Measurements from ENCODE around the gene SPIN1.

Gene SPIN1

GRCh38 chr9:88468226-88468625 lies 80.0 kb downstream of the SPIN1 start:
- Histone ChIP-seq H3K27me3 (ENCODE audit: insufficient read depth, low read length, poor library complexity) (no peaks in the 10 kb centered on the region), H2AFZ (ENCODE audit: low read depth, low read length) (no peak overlapping the region), H3K9ac (ENCODE audit: low read depth, low read length) (no peak overlapping the region), H4K20me1 (ENCODE audit: insufficient read depth, low read length) (no peaks in the 10 kb centered on the region), H3K36me3 (ENCODE audit: insufficient read depth, low read length) (peaks cover 34% of the 10 kb centered on the region), H3K4me1 (ENCODE audit: insufficient read depth, low read length) (no peaks in the 10 kb centered on the region), H3K9me3 (ENCODE audit: insufficient read depth, low read length, severe bottlenecking) (no peaks in the 10 kb centered on the region), H3K79me2 (ENCODE audit: insufficient read depth, low read length) (peaks cover 17% of the 10 kb centered on the region), H3K27ac (ENCODE audit: low read length) (no peak overlapping the region), H3K4me2 (ENCODE audit: insufficient read depth, low read length) (no peak overlapping the region), H3K4me3 (ENCODE audit: low read depth in 1 of 2, low read length in 2 of 2) (no peak overlapping the region)
- DNase-seq (no peak), ATAC-seq (ENCODE audit: insufficient read depth, low read depth) (no peak)
- TF ChIP-seq EZH2 (IDR thresholded peaks at IDR 0.05; ENCODE audit: borderline replicate concordance, low read depth, low read length, severe bottlenecking): no peak
- TF ChIP-seq, protein P1, sequence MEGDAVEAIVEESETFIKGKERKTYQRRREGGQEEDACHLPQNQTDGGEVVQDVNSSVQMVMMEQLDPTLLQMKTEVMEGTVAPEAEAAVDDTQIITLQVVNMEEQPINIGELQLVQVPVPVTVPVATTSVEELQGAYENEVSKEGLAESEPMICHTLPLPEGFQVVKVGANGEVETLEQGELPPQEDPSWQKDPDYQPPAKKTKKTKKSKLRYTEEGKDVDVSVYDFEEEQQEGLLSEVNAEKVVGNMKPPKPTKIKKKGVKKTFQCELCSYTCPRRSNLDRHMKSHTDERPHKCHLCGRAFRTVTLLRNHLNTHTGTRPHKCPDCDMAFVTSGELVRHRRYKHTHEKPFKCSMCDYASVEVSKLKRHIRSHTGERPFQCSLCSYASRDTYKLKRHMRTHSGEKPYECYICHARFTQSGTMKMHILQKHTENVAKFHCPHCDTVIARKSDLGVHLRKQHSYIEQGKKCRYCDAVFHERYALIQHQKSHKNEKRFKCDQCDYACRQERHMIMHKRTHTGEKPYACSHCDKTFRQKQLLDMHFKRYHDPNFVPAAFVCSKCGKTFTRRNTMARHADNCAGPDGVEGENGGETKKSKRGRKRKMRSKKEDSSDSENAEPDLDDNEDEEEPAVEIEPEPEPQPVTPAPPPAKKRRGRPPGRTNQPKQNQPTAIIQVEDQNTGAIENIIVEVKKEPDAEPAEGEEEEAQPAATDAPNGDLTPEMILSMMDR (IDR thresholded peaks at IDR 0.05; ENCODE audit: borderline replicate concordance, extremely low read depth, low read length, poor library complexity, severe bottlenecking): no peak

- H3K9ac ChIP-seq (ENCODE audit: low read depth, low read length): no peak overlapping the region
- H3K4me2 ChIP-seq (ENCODE audit: insufficient read depth, low read length): no peak overlapping the region
- no peaks in the 10 kb centered on the region for H3K9me3 ChIP-seq (ENCODE audit: insufficient read depth, low read length, severe bottlenecking)
- no peaks in the 10 kb centered on the region for H3K79me2 ChIP-seq (ENCODE audit: insufficient read depth, low read length)
- H3K27me3 ChIP-seq (ENCODE audit: insufficient read depth, low read length, poor library complexity): no peaks in the 10 kb centered on the region
- no peak for TF ChIP-seq EZH2 (IDR thresholded peaks at IDR 0.05; ENCODE audit: borderline replicate concordance, low read depth, low read length, severe bottlenecking)
- TF ChIP-seq, protein P1 (IDR thresholded peaks at IDR 0.05; ENCODE audit: borderline replicate concordance, extremely low read depth, low read length, poor library complexity, severe bottlenecking): no peak
- H3K27ac ChIP-seq (ENCODE audit: low read length): no peak overlapping the region
- ATAC-seq (ENCODE audit: insufficient read depth, low read depth): peak; percentile 81
- H4K20me1 ChIP-seq (ENCODE audit: insufficient read depth, low read length): 0 out of 2 replicates have a peak, but pooled peaks cover 7% of the 10 kb centered on the region
- no peak overlapping the region for H2AFZ ChIP-seq (ENCODE audit: low read depth, low read length)
- H3K4me3 ChIP-seq (ENCODE audit: low read depth in 1 of 2, low read length in 2 of 2): no peak overlapping the region
- peaks cover 3% of the 10 kb centered on the region; the same call in 1 of the 2 replicates for H3K4me1 ChIP-seq (ENCODE audit: insufficient read depth, low read length)
- peak; percentile 21 for DNase-seq
- H3K36me3 ChIP-seq (ENCODE audit: insufficient read depth, low read length): peaks cover 26% of the 10 kb centered on the region; the same call in 1 of the 2 replicates
These were observed 88.4 kb downstream of the SPIN1 start for GRCh38 chr9:88476491-88477271.

GRCh38 chr9:88477300-88477751 lies 89.1 kb downstream of the SPIN1 start:
- peaks cover 3% of the 10 kb centered on the region; the same call in 1 of the 2 replicates for H3K4me1 ChIP-seq (ENCODE audit: insufficient read depth, low read length)

More at GRCh38 chr9:88477300-88477751, 89.1 kb downstream of the SPIN1 start:
- Histone ChIP-seq H3K36me3 (ENCODE audit: insufficient read depth, low read length) (peaks cover 30% of the 10 kb centered on the region; the same call in 1 of the 2 replicates), H3K4me2 (ENCODE audit: insufficient read depth, low read length) (no peak overlapping the region), H3K27ac (ENCODE audit: low read length) (no peak overlapping the region), H3K9ac (ENCODE audit: low read depth, low read length) (no peak overlapping the region), H2AFZ (ENCODE audit: low read depth, low read length) (no peak overlapping the region), H3K4me3 (ENCODE audit: low read depth in 1 of 2, low read length in 2 of 2) (no peak overlapping the region), H4K20me1 (ENCODE audit: insufficient read depth, low read length) (0 out of 2 replicates have a peak, but pooled peaks cover 7% of the 10 kb centered on the region), H3K9me3 (ENCODE audit: insufficient read depth, low read length, severe bottlenecking) (no peaks in the 10 kb centered on the region), H3K27me3 (ENCODE audit: insufficient read depth, low read length, poor library complexity) (no peaks in the 10 kb centered on the region), H3K79me2 (ENCODE audit: insufficient read depth, low read length) (no peaks in the 10 kb centered on the region)
- no peak for TF ChIP-seq EZH2 (IDR thresholded peaks at IDR 0.05; ENCODE audit: borderline replicate concordance, low read depth, low read length, severe bottlenecking)
- TF ChIP-seq, protein P1 (IDR thresholded peaks at IDR 0.05; ENCODE audit: borderline replicate concordance, extremely low read depth, low read length, poor library complexity, severe bottlenecking): no peak
- no peak for ATAC-seq (ENCODE audit: insufficient read depth, low read depth)
- no peak for DNase-seq
